Endothelial cell of umbilical vein (primary cell): ENCODE measurements around the gene TANGO2. TPM values are rescaled to one million over a fixed set of nuclear protein-coding genes. Genes with fewer than 3 reads are reported as not detected.

Experiments
- BruUV-seq: library from RNA; stranded (reverse); fragments of 400-500 nt; replicated peaks from 2 replicates; lab custom pipeline; 2021; lab: Mats Ljungman, UMichigan
- CTCF ChIA-PET: fragments of 300-600, 350-600 bp; sonication (Branson Sonifier 250); formaldehyde crosslinking; loops from one replicate; lab custom pipeline; 2021; ENCODE audit warnings: antibody characterized with exemption, inconsistent platforms; lab: Charles Lee
- POLR2A ChIA-PET: fragments of 300-600, 350-600 bp; sonication (Branson Sonifier 250); formaldehyde crosslinking; loops from one replicate; lab custom pipeline; 2021; ENCODE audit warnings: antibody characterized with exemption, inconsistent platforms; lab: Charles Lee
- DNase-seq: peaks from one replicate; pipeline ENCODE4 v3.0.0-alpha.2; 2011; ENCODE audit warnings: low read depth, low spot score
- FAIRE-seq: peaks from 2 replicates; lab custom pipeline; 2011; peaks lifted over from hg19 to GRCh38; lab: Jason Lieb, UNC
- H2AFZ ChIP-seq: 2 replicates; pipeline ENCODE4 v1.6.0; 2012; ENCODE audit warnings: low read depth, low read length, control low read depth, inconsistent platforms
- H3K27ac ChIP-seq: 2 replicates; pipeline ENCODE4 v1.5.1; 2011; ENCODE audit warnings: low read depth, mild to moderate bottlenecking, control low read depth, low read length, moderate library complexity; ENCODE audit not compliant: insufficient read depth
- H3K27me3 ChIP-seq, 2 experiments: 2 replicates each; pipeline versions ENCODE4 v1.6.0 to v1.6.1; 2011; ENCODE audit warnings: low read length in 2 of 2, mixed read lengths in 1 of 2; ENCODE audit not compliant: control insufficient read depth in 2 of 2, insufficient read depth in 2 of 2
- H3K36me3 ChIP-seq, 2 experiments: 2 replicates in 1 of 2; 3 replicates in 1 of 2; pipeline ENCODE4 v1.5.1; 2011; ENCODE audit warnings: low read length in 2 of 2, mild to moderate bottlenecking in 1 of 2, moderate library complexity in 1 of 2; ENCODE audit not compliant: control insufficient read depth in 2 of 2, insufficient read depth in 2 of 2; ENCODE audit errors: extremely low read depth in 1 of 2
- H3K4me1 ChIP-seq: 3 replicates; pipeline ENCODE4 v1.5.1; 2011; ENCODE audit warnings: mild to moderate bottlenecking, low read length; ENCODE audit not compliant: control insufficient read depth, insufficient read depth; ENCODE audit errors: extremely low read depth
- H3K4me2 ChIP-seq: 2 replicates; pipeline ENCODE4 v1.6.1; 2011; ENCODE audit warnings: low read length, control low read depth, mixed read lengths; ENCODE audit not compliant: insufficient read depth
- H3K4me3 ChIP-seq, 3 experiments: fragments of 200-600 bp in 1 of 3; sonication (generic), shearing (Covaris generic) in 1 of 3; replicated peaks in 1 of 3; 2 replicates each; pipeline ENCODE4 v1.5.1; 2011 to 2016; ENCODE audit warnings: control low read depth in 3 of 3, low read length in 3 of 3, mild to moderate bottlenecking in 2 of 3, inconsistent platforms in 1 of 3, low read depth in 1 of 3, moderate library complexity in 1 of 3; ENCODE audit not compliant: insufficient read depth in 1 of 3
- H3K79me2 ChIP-seq: 2 replicates; pipeline ENCODE4 v1.6.0; 2012; ENCODE audit warnings: low read length, inconsistent platforms; ENCODE audit not compliant: control insufficient read depth, insufficient read depth
- H3K9ac ChIP-seq: replicated peaks from 2 replicates; pipeline ENCODE3; 2011; ENCODE audit warnings: low read length, control low read depth; ENCODE audit not compliant: insufficient read depth; ENCODE audit errors: extremely low read depth
- H3K9me1 ChIP-seq: replicated peaks from 3 replicates; pipeline ENCODE4 v1.6.0; 2011; ENCODE audit warnings: mild to moderate bottlenecking, low read length; ENCODE audit not compliant: control insufficient read depth, insufficient read depth; ENCODE audit errors: extremely low read depth
- H3K9me3 ChIP-seq: replicated peaks from 2 replicates; pipeline ENCODE4 v1.5.1; 2012; ENCODE audit warnings: low read length, inconsistent platforms; ENCODE audit not compliant: control insufficient read depth, insufficient read depth
- H4K20me1 ChIP-seq: replicated peaks from 2 replicates; pipeline ENCODE3; 2011; ENCODE audit warnings: mild to moderate bottlenecking, low read length; ENCODE audit not compliant: control insufficient read depth, insufficient read depth; ENCODE audit errors: extremely low read depth
- FOS ChIP-seq: IDR thresholded peaks from 2 replicates; pipeline ENCODE4 v1.6.1; 2011; ENCODE audit warnings: mild to moderate bottlenecking, low read length, moderate library complexity, borderline replicate concordance; ENCODE audit not compliant: insufficient read depth
- GATA2 ChIP-seq: IDR thresholded peaks from 2 replicates; pipeline ENCODE4 v1.7.0; 2011; ENCODE audit warnings: low read depth, mild to moderate bottlenecking, moderate library complexity, mixed read lengths, low read length; ENCODE audit not compliant: insufficient read length, insufficient read depth
- MYC ChIP-seq: IDR thresholded peaks from one replicate; pipeline ENCODE4 v1.6.1; 2011; ENCODE audit warnings: mild to moderate bottlenecking, low read depth, low read length
- POLR2A ChIP-seq: IDR thresholded peaks from 2 replicates; pipeline ENCODE4 v1.6.1; 2012; ENCODE audit warnings: low read depth, mild to moderate bottlenecking, control low read depth, low read length
- POLR2AphosphoS5 ChIP-seq: IDR thresholded peaks from 2 replicates; pipeline ENCODE4 v1.6.1; 2012; ENCODE audit warnings: low read depth, mild to moderate bottlenecking, control low read depth, low read length, moderate library complexity; ENCODE audit not compliant: insufficient read depth
- dilution Hi-C: fragments of 300-500 bp; cut with MboI; formaldehyde crosslinking; loops from one replicate; pipeline ENCODE4 v1.15.0; 2019; ENCODE audit warnings: low sequenced_read_pairs; ENCODE audit not compliant: extremely low pct_ligation_motif_present
- intact Hi-C: fragments of 100-400 bp; cut with micrococcal nuclease; formaldehyde crosslinking; loops from one replicate; pipeline ENCODE4 v1.10.0; 2022
- polyA plus RNA-seq, 4 experiments: library from polyadenylated mRNA; depleted of rRNA in 3 of 4; stranded (reverse) in 3 of 4; unstranded in 1 of 4; fragments of >200 nt; gene quantifications; 2 replicates each; pipeline versions ENCODE4 v1.2.1 to v1.2.3, GENCODE V29; 2011 to 2012; ENCODE audit warnings: missing spikeins in 1 of 4
- total RNA-seq: library from RNA; stranded (reverse); gene quantifications from 2 replicates; pipeline ENCODE4 v1.2.3, GENCODE V29; 2021
- TF ChIP-seq, protein P1 (sequence below), 2 donors: IDR thresholded peaks; 1 replicate in 1 of 2; 2 replicates in 1 of 2; pipeline ENCODE4 v1.5.1; 2011; ENCODE audit warnings: low read length in 2 of 2, mild to moderate bottlenecking in 2 of 2, moderate library complexity in 2 of 2, control low read depth in 1 of 2, inconsistent platforms in 1 of 2, low read depth in 1 of 2; ENCODE audit not compliant: insufficient read depth in 1 of 2; ENCODE audit errors: extremely low read depth in 1 of 2

TANGO2 gene
- total and polyA plus RNA-seq, 2 donors (not counting 3 experiments of a cell fraction or from before 2014, with no cell fraction given), result 40.0 to 49.3 TPM

DNA sequence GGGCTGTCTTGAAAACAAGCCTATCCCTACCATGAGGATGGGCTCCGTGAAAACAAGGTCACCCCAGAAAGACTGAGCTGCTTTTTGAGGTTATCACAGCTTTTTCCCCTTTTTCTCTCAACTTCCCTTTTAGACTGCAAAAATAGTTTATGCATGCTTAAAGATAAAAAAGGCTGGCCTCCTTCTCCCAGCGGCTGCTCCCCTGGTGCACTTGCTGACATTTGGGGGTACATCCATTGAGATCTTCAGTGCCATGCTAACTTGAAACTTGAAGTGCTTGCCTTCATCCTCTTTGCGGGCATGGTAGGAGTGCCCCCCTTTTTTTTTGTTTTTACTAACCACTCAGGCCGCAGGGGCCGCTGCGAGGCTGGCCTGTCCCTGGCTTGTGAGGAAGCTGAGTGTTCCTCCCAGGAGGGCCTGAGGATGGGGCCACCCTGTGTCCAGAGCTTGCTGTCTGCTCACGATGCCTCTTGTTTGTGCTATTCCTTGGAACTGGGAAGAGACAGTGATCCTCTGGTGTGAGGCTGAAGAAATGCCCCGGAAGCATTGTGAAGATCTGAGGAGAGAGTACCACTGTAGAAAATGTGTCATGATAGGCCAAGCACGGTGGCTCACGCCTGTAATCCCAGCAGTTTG lies 2.2 kb downstream of the TANGO2 start:
- no peaks in the 10 kb centered on the region for H3K9me3 ChIP-seq
- H2AFZ ChIP-seq, result no peak overlapping the region
- DNase-seq, result no peak
- intact Hi-C loops, result no loop called here
- no peaks in the 10 kb centered on the region for H3K9me1 ChIP-seq
- H3K79me2 ChIP-seq, result peaks cover 22% of the 10 kb centered on the region
- H3K36me3 ChIP-seq, result no peaks in the 10 kb centered on the region
- CTCF ChIA-PET, result interaction anchor here (0.7 to 1.7 kb wide), 4 partner anchors 8 to 51 kb away, joined by 3 to 5 read pairs (median 4); no protein-coding TSS in a partner anchor
- no peak for TF ChIP-seq FOS
- TF ChIP-seq, protein P1, sequence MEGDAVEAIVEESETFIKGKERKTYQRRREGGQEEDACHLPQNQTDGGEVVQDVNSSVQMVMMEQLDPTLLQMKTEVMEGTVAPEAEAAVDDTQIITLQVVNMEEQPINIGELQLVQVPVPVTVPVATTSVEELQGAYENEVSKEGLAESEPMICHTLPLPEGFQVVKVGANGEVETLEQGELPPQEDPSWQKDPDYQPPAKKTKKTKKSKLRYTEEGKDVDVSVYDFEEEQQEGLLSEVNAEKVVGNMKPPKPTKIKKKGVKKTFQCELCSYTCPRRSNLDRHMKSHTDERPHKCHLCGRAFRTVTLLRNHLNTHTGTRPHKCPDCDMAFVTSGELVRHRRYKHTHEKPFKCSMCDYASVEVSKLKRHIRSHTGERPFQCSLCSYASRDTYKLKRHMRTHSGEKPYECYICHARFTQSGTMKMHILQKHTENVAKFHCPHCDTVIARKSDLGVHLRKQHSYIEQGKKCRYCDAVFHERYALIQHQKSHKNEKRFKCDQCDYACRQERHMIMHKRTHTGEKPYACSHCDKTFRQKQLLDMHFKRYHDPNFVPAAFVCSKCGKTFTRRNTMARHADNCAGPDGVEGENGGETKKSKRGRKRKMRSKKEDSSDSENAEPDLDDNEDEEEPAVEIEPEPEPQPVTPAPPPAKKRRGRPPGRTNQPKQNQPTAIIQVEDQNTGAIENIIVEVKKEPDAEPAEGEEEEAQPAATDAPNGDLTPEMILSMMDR (IDR thresholded peaks at IDR 0.05; ENCODE audit: extremely low read depth in 1 of 2, insufficient read depth in 1 of 2, low read depth in 1 of 2, low read length in 2 of 2), result no peak
- no peak for TF ChIP-seq GATA2
- no peak for TF ChIP-seq POLR2AphosphoS5
- no peak for TF ChIP-seq POLR2A
- no peak for TF ChIP-seq MYC
- H3K9ac ChIP-seq, result no peak overlapping the region
- no peak overlapping the region for H3K4me3 ChIP-seq
- H3K27me3 ChIP-seq, result no peaks in the 10 kb centered on the region
- dilution Hi-C loops, result no loop called here
- H3K4me2 ChIP-seq, result no peak overlapping the region
- peaks cover 12% of the 10 kb centered on the region for H3K4me1 ChIP-seq
- POLR2A ChIA-PET, result no interaction called here
- H4K20me1 ChIP-seq, result no peaks in the 10 kb centered on the region
- no peak overlapping the region for H3K27ac ChIP-seq
- BruUV-seq, result no TSS peak
- no peak for FAIRE-seq
